ENCODE results near the gene DNER. TPM values are rescaled to one million over a fixed set of nuclear protein-coding genes. Genes with fewer than 3 reads are reported as not detected.

Gene DNER
- total and polyA plus RNA-seq, 2 experiments from 2014 or later, result 4.7 to 8.8 TPM

- TF ChIP-seq ZNF331 (CRISPR knock-in tag; IDR thresholded peaks at IDR 0.05; ENCODE audit: low read depth) (no peak), ZNF462 (CRISPR knock-in tag; IDR thresholded peaks at IDR 0.05) (no peak), ZNF114 (CRISPR knock-in tag; IDR thresholded peaks at IDR 0.05) (no peak), STAT1 (IDR thresholded peaks at IDR 0.05; ENCODE audit: unreplicated experiment) (no peak), EZH2 (IDR thresholded peaks at IDR 0.05; ENCODE audit: low read depth, unreplicated experiment) (no peak), POLR2AphosphoS5 (IDR thresholded peaks at IDR 0.05; ENCODE audit: low read depth) (no peak)
Measured at GRCh38 chr2:229438430-229439159, 275.8 kb downstream of the DNER start (continued).

GRCh38 chr2:229437467-229437866, 276.9 kb downstream of the DNER start:
- no peaks in the 10 kb centered on the region; the same call in 2 of the 3 replicates for H3K4me1 Mint-ChIP-seq
- Histone ChIP-seq H4K20me1 (replicated peaks; ENCODE audit: insufficient read depth) (no peaks in the 10 kb centered on the region), H3K27me3 (ENCODE audit: insufficient read depth) (no peaks in the 10 kb centered on the region), H3K36me3 (ENCODE audit: insufficient read depth) (no peaks in the 10 kb centered on the region), H2AFZ (no peak overlapping the region), H3K4me3 (no peak overlapping the region), H3K4me1 (ENCODE audit: insufficient read depth) (no peaks in the 10 kb centered on the region), H3K9me2 (ENCODE audit: insufficient read depth) (no peaks in the 10 kb centered on the region), H3K4me2 (no peak overlapping the region), H3K27ac (ENCODE audit: low read depth) (no peak overlapping the region), H3F3A (replicated peaks; ENCODE audit: low read depth) (no peaks in the 10 kb centered on the region), H3K79me2 (replicated peaks; ENCODE audit: insufficient read depth) (no peaks in the 10 kb centered on the region)
- peaks cover 1% of the 10 kb centered on the region for H3K27me3 Mint-ChIP-seq (ENCODE audit: insufficient read depth, low read depth, poor library complexity)
- ATAC-seq, result no peak
- H3K27ac Mint-ChIP-seq, result no peak overlapping the region
- no peak for DNase-seq (ENCODE audit: low spot score)
- H3K4me3 Mint-ChIP-seq, result no peak overlapping the region
- H3K9me3 Mint-ChIP-seq, result no peaks in the 10 kb centered on the region; the same call in 2 of the 3 replicates
- no peaks in the 10 kb centered on the region for H3K36me3 Mint-ChIP-seq (ENCODE audit: low read depth)
- TF ChIP-seq ZNF114 (CRISPR knock-in tag; IDR thresholded peaks at IDR 0.05) (no peak), CTCF (conservative IDR thresholded peaks at IDR 0.05; ENCODE audit: low read depth in 2 of 2) (no peak), ETS1 (IDR thresholded peaks at IDR 0.05) (no peak), EZH2phosphoT487 (IDR thresholded peaks at IDR 0.05; ENCODE audit: unreplicated experiment) (no peak), EZH2 (IDR thresholded peaks at IDR 0.05; ENCODE audit: low read depth, unreplicated experiment) (no peak), REST (IDR thresholded peaks at IDR 0.05; ENCODE audit: unreplicated experiment) (no peak)

Data from GM23338 (cell line).